GM12878 (cell line): ENCODE data around the gene IL17RC. TPM values are rescaled to one million over a fixed set of nuclear protein-coding genes. Genes with fewer than 3 reads are reported as not detected.
"Not testable (repeated sequence)": the region's sequence is repeated elsewhere in the genome, so short reads cannot be mapped to it uniquely, and the experiment has no call there.

Experiments used
- ATAC-seq: fragments of 200-7000 bp; cut with Tn5 transposase; 3 replicates; pipeline ENCODE4 v1.9.1; 2020; ENCODE audit warnings: mild to moderate bottlenecking, moderate library complexity
- BruUV-seq: library from RNA; stranded (reverse); fragments of 400-500 nt; replicated peaks from 2 replicates; lab custom pipeline; 2021; lab: Mats Ljungman, UMichigan
- CTCF ChIA-PET: fragments of 300-600 bp; sonication (Branson Sonifier 250); formaldehyde crosslinking; extraction: SDS; loops from one replicate; lab custom pipeline; 2021; ENCODE audit warnings: inconsistent platforms; lab: Yijun Ruan, JAX
- POLR2A ChIA-PET: fragments of 350-600 bp; formaldehyde crosslinking; extraction: SDS; loops from one replicate; lab custom pipeline; 2021; ENCODE audit warnings: inconsistent platforms; lab: Charles Lee
- RAD21 ChIA-PET: fragments of 300-600 bp; sonication (Branson Sonifier 250); formaldehyde crosslinking; loops from one replicate; lab custom pipeline; 2023; ENCODE audit warnings: antibody characterized with exemption; ENCODE audit not compliant: unreplicated experiment; lab: Charles Lee
- SMC1A ChIA-PET: fragments of 300-600 bp; sonication (Branson Sonifier 250); formaldehyde crosslinking; loops from one replicate; lab custom pipeline; 2023; ENCODE audit not compliant: unreplicated experiment, uncharacterized antibody; lab: Charles Lee
- DNase-seq: peaks from one replicate; pipeline ENCODE4 v3.0.0-alpha.2; 2011; ENCODE audit warnings: low read depth, low spot score
- FAIRE-seq: peaks from 3 replicates; lab custom pipeline; 2011; peaks lifted over from hg19 to GRCh38; lab: Jason Lieb, UNC
- H2AFZ ChIP-seq: 2 replicates; pipeline ENCODE4 v1.6.0; 2011; ENCODE audit warnings: low read depth, low read length, control low read depth; ENCODE audit not compliant: control insufficient read depth
- H3K27ac ChIP-seq: 2 replicates; pipeline ENCODE4 v1.5.1; 2011; ENCODE audit warnings: control low read depth; ENCODE audit not compliant: control insufficient read depth, insufficient read depth
- H3K27me3 ChIP-seq, 2 experiments: replicated peaks in 1 of 2; 2 replicates each; pipeline versions ENCODE4 v1.6.0 to v1.6.1; 2011; ENCODE audit warnings: low read length in 1 of 2; ENCODE audit not compliant: control insufficient read depth in 2 of 2, insufficient read depth in 2 of 2
- H3K36me3 ChIP-seq, 2 experiments: 2 replicates each; pipeline ENCODE4 v1.5.1; 2011; ENCODE audit warnings: low read length in 1 of 2; ENCODE audit not compliant: control insufficient read depth in 2 of 2, insufficient read depth in 2 of 2
- H3K4me1 ChIP-seq: 2 replicates; pipeline ENCODE4 v1.6.1; 2011; ENCODE audit warnings: mild to moderate bottlenecking, low read length, moderate library complexity, mixed read lengths; ENCODE audit not compliant: control insufficient read depth, insufficient read depth
- H3K4me2 ChIP-seq: 2 replicates; pipeline ENCODE4 v1.6.0; 2011; ENCODE audit warnings: control low read depth; ENCODE audit not compliant: control insufficient read depth, insufficient read depth
- H3K4me3 ChIP-seq: fragments of 200-600 bp; sonication (generic); 2 replicates; pipeline ENCODE4 v1.5.1; 2016
- H3K79me2 ChIP-seq: 2 replicates; pipeline ENCODE4 v1.6.0; 2011; ENCODE audit warnings: low read length; ENCODE audit not compliant: control insufficient read depth, insufficient read depth
- H3K9ac ChIP-seq: 2 replicates; pipeline ENCODE4 v1.8.0; 2011; ENCODE audit warnings: low read length, control low read depth, mixed read lengths; ENCODE audit not compliant: control insufficient read depth, insufficient read depth
- H3K9me3 ChIP-seq: replicated peaks from 3 replicates; pipeline ENCODE4 v1.5.1; 2011; ENCODE audit warnings: mild to moderate bottlenecking, low read length; ENCODE audit not compliant: control insufficient read depth, insufficient read depth
- H4K20me1 ChIP-seq: 2 replicates; pipeline ENCODE4 v1.6.0; 2011; ENCODE audit not compliant: control insufficient read depth, insufficient read depth
- PAX5 ChIP-seq: IDR thresholded peaks from 2 replicates; pipeline ENCODE4 v1.6.1; 2011; ENCODE audit warnings: low read depth, low read length, borderline replicate concordance
- TCF12 ChIP-seq: IDR thresholded peaks from 2 replicates; pipeline ENCODE4 v1.6.1; 2011; ENCODE audit warnings: low read depth, mild to moderate bottlenecking, low read length
- WRNIP1 ChIP-seq: IDR thresholded peaks from 2 replicates; pipeline ENCODE4 v1.6.1; 2011; ENCODE audit warnings: low read depth, low read length, improper control_type of control experiment, borderline replicate concordance
- WGBS: methylation state at CpG from one replicate; pipeline ENCODE4 v1.1.6; 2016; ENCODE audit warnings: low lambda C conversion rate; ENCODE audit not compliant: insufficient replicate concordance, insufficient coverage; ENCODE audit errors: missing lambda C conversion rate; 5-methylcytosine and 5-hydroxymethylcytosine counted together
- in situ Hi-C: fragments of 300-500 bp; cut with MboI; formaldehyde crosslinking; loops from 9 replicates; pipeline ENCODE4 v1.14.3; 2018; ENCODE audit warnings: mixed read lengths
- intact Hi-C: fragments of 100-400 bp; cut with micrococcal nuclease; formaldehyde crosslinking; loops from one replicate; pipeline ENCODE4 v1.14.2; 2022; ENCODE audit not compliant: unreplicated experiment
- polyA plus RNA-seq, 11 experiments: library from polyadenylated mRNA; depleted of rRNA in 4 of 11; unstranded in 6 of 11; stranded (reverse) in 5 of 11; fragments of >200 nt; fragmentation: Nextera tagmentation in 4 of 11; fragmentation: Illumina TruSeq in 1 of 11; extraction: Ambion mirVana in 4 of 11; extraction: Trizol in 1 of 11; gene quantifications; 1 replicate in 1 of 11; 2 replicates in 10 of 11; pipeline versions ENCODE4 v1.2.1 to v1.2.3, GENCODE V29; 2011 to 2016; ENCODE audit warnings: inconsistent platforms in 2 of 11, missing spikeins in 2 of 11, low read depth in 1 of 11
- total RNA-seq, 4 experiments: library from RNA; depleted of rRNA in 3 of 4; stranded (reverse); fragments of >200 nt in 3 of 4; fragmentation: Illumina TruSeq in 1 of 4; extraction: Trizol in 1 of 4; gene quantifications; 2 replicates each; pipeline versions ENCODE4 v1.2.1 to v1.2.3, GENCODE V29; 2013 to 2021
- TF ChIP-seq, protein P1 (sequence below): fragments of 450-650 bp; IDR thresholded peaks from 2 replicates; pipeline ENCODE4 v1.6.1; 2017; ENCODE audit warnings: low read depth, mild to moderate bottlenecking, moderate library complexity

Gene IL17RC
- total and polyA plus RNA-seq, 10 of the 15 experiments (the other 5 are each of a cell fraction or from before 2014, with no cell fraction given), result 0.07 to 4.4 (median 0.34) TPM; not detected in 3

DNA sequence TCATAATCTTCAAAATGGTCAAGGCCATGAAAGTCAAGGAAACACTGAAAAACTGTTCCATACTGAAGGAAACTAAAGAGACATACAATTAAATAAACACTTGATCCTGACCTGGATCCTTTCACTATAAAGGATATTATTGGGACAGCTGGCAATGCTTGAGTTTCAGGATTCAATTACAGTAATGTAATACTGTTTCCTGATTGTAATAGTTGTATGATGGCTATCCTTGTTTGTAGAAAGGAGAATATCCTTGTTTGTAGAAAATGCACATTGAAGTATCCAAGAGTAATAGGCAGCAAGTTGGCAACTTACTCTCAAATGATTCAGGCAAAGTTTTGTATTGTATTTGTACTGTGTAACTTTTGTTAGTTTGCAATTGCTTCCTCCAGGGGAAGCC is 41.5 kb upstream of the IL17RC start:
- H3K4me2 ChIP-seq, result no peak overlapping the region
- H4K20me1 ChIP-seq, result no peaks in the 10 kb centered on the region
- DNase-seq, result no peak
- H3K9ac ChIP-seq, result no peak overlapping the region
- no peak overlapping the region for H3K4me3 ChIP-seq
- ChIA-PET CTCF (interaction anchor here (1.1 kb wide), 1 partner anchor 56 kb away, joined by 3 read pairs; no protein-coding TSS in a partner anchor), SMC1A (no interaction called here), RAD21 (no interaction called here), POLR2A (interaction anchor here (1.8 kb wide), 1 partner anchor 15 kb away, joined by 4 read pairs; the partner anchor contains the start of gene JAGN1)
- no peaks in the 10 kb centered on the region for H3K79me2 ChIP-seq
- in situ Hi-C loops, result no loop called here
- no peak for ATAC-seq
- intact Hi-C loops, result no loop called here
- no peaks in the 10 kb centered on the region for H3K36me3 ChIP-seq
- no peak overlapping the region for H3K27ac ChIP-seq
- no peaks in the 10 kb centered on the region for H3K27me3 ChIP-seq
- no TSS peak for BruUV-seq
- H3K9me3 ChIP-seq, result no peaks in the 10 kb centered on the region
- FAIRE-seq, result no peak
- TF ChIP-seq TCF12 (no peak), PAX5 (no peak), WRNIP1 (no peak)
- TF ChIP-seq, protein P1, sequence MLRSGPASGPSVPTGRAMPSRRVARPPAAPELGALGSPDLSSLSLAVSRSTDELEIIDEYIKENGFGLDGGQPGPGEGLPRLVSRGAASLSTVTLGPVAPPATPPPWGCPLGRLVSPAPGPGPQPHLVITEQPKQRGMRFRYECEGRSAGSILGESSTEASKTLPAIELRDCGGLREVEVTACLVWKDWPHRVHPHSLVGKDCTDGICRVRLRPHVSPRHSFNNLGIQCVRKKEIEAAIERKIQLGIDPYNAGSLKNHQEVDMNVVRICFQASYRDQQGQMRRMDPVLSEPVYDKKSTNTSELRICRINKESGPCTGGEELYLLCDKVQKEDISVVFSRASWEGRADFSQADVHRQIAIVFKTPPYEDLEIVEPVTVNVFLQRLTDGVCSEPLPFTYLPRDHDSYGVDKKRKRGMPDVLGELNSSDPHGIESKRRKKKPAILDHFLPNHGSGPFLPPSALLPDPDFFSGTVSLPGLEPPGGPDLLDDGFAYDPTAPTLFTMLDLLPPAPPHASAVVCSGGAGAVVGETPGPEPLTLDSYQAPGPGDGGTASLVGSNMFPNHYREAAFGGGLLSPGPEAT, result no peak
- H3K4me1 ChIP-seq, result peaks cover 5% of the 10 kb centered on the region
- H2AFZ ChIP-seq, result no peak overlapping the region

DNA sequence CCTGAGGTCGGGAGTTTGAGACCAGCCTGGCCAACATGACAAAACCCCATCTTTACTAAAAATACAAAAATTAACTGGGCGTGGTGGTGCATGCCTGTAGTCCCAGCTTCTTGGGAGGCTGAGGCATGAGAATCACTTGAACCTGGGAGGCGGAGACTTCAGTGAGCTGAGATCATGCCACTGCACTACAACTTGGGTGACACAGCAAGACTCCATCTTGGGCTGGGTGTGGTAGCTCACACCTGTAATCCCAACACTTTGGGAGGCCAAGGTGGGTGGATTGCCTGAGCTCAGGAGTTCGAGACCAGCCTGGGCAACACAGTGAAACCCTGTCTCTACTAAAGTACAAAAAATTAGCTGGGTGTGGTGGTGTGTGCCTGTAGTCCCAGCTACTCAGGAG is 40.6 kb upstream of the IL17RC start:
- intact Hi-C loops, ATAC-seq, H3K4me1 ChIP-seq, H3K9me3 ChIP-seq, DNase-seq, SMC1A ChIA-PET, H3K79me2 ChIP-seq, H3K4me2 ChIP-seq, H3K36me3 ChIP-seq, FAIRE-seq, H3K27ac ChIP-seq, H3K4me3 ChIP-seq, H2AFZ ChIP-seq, RAD21 ChIA-PET, H4K20me1 ChIP-seq, in situ Hi-C loops, BruUV-seq, H3K27me3 ChIP-seq, H3K9ac ChIP-seq: not testable (repeated sequence)
- ChIA-PET CTCF (interaction anchor here (0.6 kb wide), 1 partner anchor 54 kb away, joined by 3 read pairs; no protein-coding TSS in a partner anchor), POLR2A (interaction anchor here (0.5 to 1.8 kb wide), 3 partner anchors 14 to 153 kb away, joined by 3 to 4 read pairs (median 3); partner anchors contain the start of gene JAGN1)
- WGBS, result 36% methylated on average over 4 of the region's 4 CpGs
